GM12878 (cell line): Measurements from ENCODE around the gene GPR21. TPM values are rescaled to one million over a fixed set of nuclear protein-coding genes. Genes with fewer than 3 reads are reported as not detected.

Experiments used
- ATAC-seq: fragments of 200-7000 bp; cut with Tn5 transposase; 3 replicates; pipeline ENCODE4 v1.9.1; 2020; ENCODE audit warnings: mild to moderate bottlenecking, moderate library complexity
- BruUV-seq: library from RNA; stranded (reverse); fragments of 400-500 nt; replicated peaks from 2 replicates; lab custom pipeline; 2021; lab: Mats Ljungman, UMichigan
- CTCF ChIA-PET: fragments of 300-600 bp; sonication (Branson Sonifier 250); formaldehyde crosslinking; extraction: SDS; loops from one replicate; lab custom pipeline; 2021; ENCODE audit warnings: inconsistent platforms; lab: Yijun Ruan, JAX
- POLR2A ChIA-PET: fragments of 350-600 bp; formaldehyde crosslinking; extraction: SDS; loops from one replicate; lab custom pipeline; 2021; ENCODE audit warnings: inconsistent platforms; lab: Charles Lee
- RAD21 ChIA-PET: fragments of 300-600 bp; sonication (Branson Sonifier 250); formaldehyde crosslinking; loops from one replicate; lab custom pipeline; 2023; ENCODE audit warnings: antibody characterized with exemption; ENCODE audit not compliant: unreplicated experiment; lab: Charles Lee
- SMC1A ChIA-PET: fragments of 300-600 bp; sonication (Branson Sonifier 250); formaldehyde crosslinking; loops from one replicate; lab custom pipeline; 2023; ENCODE audit not compliant: unreplicated experiment, uncharacterized antibody; lab: Charles Lee
- DNase-seq: peaks from one replicate; pipeline ENCODE4 v3.0.0-alpha.2; 2011; ENCODE audit warnings: low read depth, low spot score
- FAIRE-seq: peaks from 3 replicates; lab custom pipeline; 2011; peaks lifted over from hg19 to GRCh38; lab: Jason Lieb, UNC
- H2AFZ ChIP-seq: 2 replicates; pipeline ENCODE4 v1.6.0; 2011; ENCODE audit warnings: low read depth, low read length, control low read depth; ENCODE audit not compliant: control insufficient read depth
- H3K27ac ChIP-seq: 2 replicates; pipeline ENCODE4 v1.5.1; 2011; ENCODE audit warnings: control low read depth; ENCODE audit not compliant: control insufficient read depth, insufficient read depth
- H3K27me3 ChIP-seq, 2 experiments: replicated peaks in 1 of 2; 2 replicates each; pipeline versions ENCODE4 v1.6.0 to v1.6.1; 2011; ENCODE audit warnings: low read length in 1 of 2; ENCODE audit not compliant: control insufficient read depth in 2 of 2, insufficient read depth in 2 of 2
- H3K36me3 ChIP-seq, 2 experiments: 2 replicates each; pipeline ENCODE4 v1.5.1; 2011; ENCODE audit warnings: low read length in 1 of 2; ENCODE audit not compliant: control insufficient read depth in 2 of 2, insufficient read depth in 2 of 2
- H3K4me1 ChIP-seq: 2 replicates; pipeline ENCODE4 v1.6.1; 2011; ENCODE audit warnings: mild to moderate bottlenecking, low read length, moderate library complexity, mixed read lengths; ENCODE audit not compliant: control insufficient read depth, insufficient read depth
- H3K4me2 ChIP-seq: 2 replicates; pipeline ENCODE4 v1.6.0; 2011; ENCODE audit warnings: control low read depth; ENCODE audit not compliant: control insufficient read depth, insufficient read depth
- H3K4me3 ChIP-seq: fragments of 200-600 bp; sonication (generic); 2 replicates; pipeline ENCODE4 v1.5.1; 2016
- H3K79me2 ChIP-seq: 2 replicates; pipeline ENCODE4 v1.6.0; 2011; ENCODE audit warnings: low read length; ENCODE audit not compliant: control insufficient read depth, insufficient read depth
- H3K9ac ChIP-seq: 2 replicates; pipeline ENCODE4 v1.8.0; 2011; ENCODE audit warnings: low read length, control low read depth, mixed read lengths; ENCODE audit not compliant: control insufficient read depth, insufficient read depth
- H3K9me3 ChIP-seq: replicated peaks from 3 replicates; pipeline ENCODE4 v1.5.1; 2011; ENCODE audit warnings: mild to moderate bottlenecking, low read length; ENCODE audit not compliant: control insufficient read depth, insufficient read depth
- H4K20me1 ChIP-seq: 2 replicates; pipeline ENCODE4 v1.6.0; 2011; ENCODE audit not compliant: control insufficient read depth, insufficient read depth
- ASH2L ChIP-seq: fragments of 300-600, 200-600 bp; sonication (generic); IDR thresholded peaks from 2 replicates; pipeline ENCODE4 v1.6.1; 2017; ENCODE audit warnings: low read depth, mild to moderate bottlenecking, borderline replicate concordance
- ATF2 ChIP-seq: IDR thresholded peaks from 2 replicates; pipeline ENCODE4 v1.6.1; 2012; ENCODE audit warnings: low read length, inconsistent platforms
- BHLHE40 ChIP-seq, 2 experiments: fragments of 450-650 bp in 1 of 2; IDR thresholded peaks; 2 replicates each; pipeline ENCODE4 v1.6.1; 2011 to 2017; ENCODE audit warnings: low read depth in 2 of 2, borderline replicate concordance in 1 of 2, improper control_type of control experiment in 1 of 2, low read length in 1 of 2, mild to moderate bottlenecking in 1 of 2
- HDAC2 ChIP-seq: fragments of 200-600 bp; sonication (generic); IDR thresholded peaks from 2 replicates; pipeline ENCODE4 v1.6.1; 2017
- JUNB ChIP-seq: IDR thresholded peaks from 2 replicates; pipeline ENCODE4 v1.6.1; 2016; ENCODE audit warnings: antibody characterized with exemption, mild to moderate bottlenecking
- KDM1A ChIP-seq: fragments of 200-600 bp; sonication (generic); IDR thresholded peaks from 2 replicates; pipeline ENCODE4 v1.6.1; 2016; ENCODE audit warnings: borderline replicate concordance
- MXI1 ChIP-seq: fragments of 150-350 bp; IDR thresholded peaks from 2 replicates; pipeline ENCODE4 v1.6.1; 2011; ENCODE audit warnings: low read depth, mild to moderate bottlenecking, inconsistent platforms, low read length, improper control_type of control experiment
- NR2F1 ChIP-seq: fragments of 450-650 bp; conservative IDR thresholded peaks from 2 replicates; pipeline ENCODE4 v1.6.1; 2017; ENCODE audit warnings: mild to moderate bottlenecking
- POU2F2 ChIP-seq: IDR thresholded peaks from 3 replicates; pipeline ENCODE4 v1.6.1; 2011; ENCODE audit warnings: low read depth, mild to moderate bottlenecking, low read length, borderline replicate concordance
- SIX5 ChIP-seq: IDR thresholded peaks from 2 replicates; pipeline ENCODE4 v1.6.1; 2011; ENCODE audit warnings: mild to moderate bottlenecking, low read depth, low read length, moderate library complexity; ENCODE audit not compliant: severe bottlenecking
- USF2 ChIP-seq: IDR thresholded peaks from 2 replicates; pipeline ENCODE4 v1.6.1; 2011; ENCODE audit warnings: low read depth, low read length, improper control_type of control experiment, borderline replicate concordance
- ZBED1 ChIP-seq: IDR thresholded peaks from 2 replicates; pipeline ENCODE4 v1.6.1; 2016; ENCODE audit warnings: borderline replicate concordance
- WGBS: methylation state at CpG from one replicate; pipeline ENCODE4 v1.1.6; 2016; ENCODE audit warnings: low lambda C conversion rate; ENCODE audit not compliant: insufficient replicate concordance, insufficient coverage; ENCODE audit errors: missing lambda C conversion rate; 5-methylcytosine and 5-hydroxymethylcytosine counted together
- in situ Hi-C: fragments of 300-500 bp; cut with MboI; formaldehyde crosslinking; loops from 9 replicates; pipeline ENCODE4 v1.14.3; 2018; ENCODE audit warnings: mixed read lengths
- intact Hi-C: fragments of 100-400 bp; cut with micrococcal nuclease; formaldehyde crosslinking; loops from one replicate; pipeline ENCODE4 v1.14.2; 2022; ENCODE audit not compliant: unreplicated experiment
- polyA plus RNA-seq, 11 experiments: library from polyadenylated mRNA; depleted of rRNA in 4 of 11; unstranded in 6 of 11; stranded (reverse) in 5 of 11; fragments of >200 nt; fragmentation: Nextera tagmentation in 4 of 11; fragmentation: Illumina TruSeq in 1 of 11; extraction: Ambion mirVana in 4 of 11; extraction: Trizol in 1 of 11; gene quantifications; 1 replicate in 1 of 11; 2 replicates in 10 of 11; pipeline versions ENCODE4 v1.2.1 to v1.2.3, GENCODE V29; 2011 to 2016; ENCODE audit warnings: inconsistent platforms in 2 of 11, missing spikeins in 2 of 11, low read depth in 1 of 11
- total RNA-seq, 4 experiments: library from RNA; depleted of rRNA in 3 of 4; stranded (reverse); fragments of >200 nt in 3 of 4; fragmentation: Illumina TruSeq in 1 of 4; extraction: Trizol in 1 of 4; gene quantifications; 2 replicates each; pipeline versions ENCODE4 v1.2.1 to v1.2.3, GENCODE V29; 2013 to 2021

The GPR21 gene
- total and polyA plus RNA-seq, 10 of the 15 experiments (the other 5 are each of a cell fraction or from before 2014, with no cell fraction given): 0.09 to 1.9 (median 0.57) TPM; not detected in 4

GRCh38 chr9:123041489-123041888, 8.0 kb downstream of the GPR21 start:
- ATAC-seq (no peak), DNase-seq (no peak), FAIRE-seq (no peak)
- intact Hi-C loops (no loop called here), in situ Hi-C loops (no loop called here)
- Histone ChIP-seq H3K27me3 (no peaks in the 10 kb centered on the region), H3K4me3 (no peak overlapping the region), H3K9me3 (no peaks in the 10 kb centered on the region; the same call in 2 of the 3 replicates), H3K9ac (no peak overlapping the region), H2AFZ (no peak overlapping the region), H3K4me2 (no peak overlapping the region), H3K36me3 (no peaks in the 10 kb centered on the region), H3K79me2 (no peaks in the 10 kb centered on the region), H3K4me1 (no peaks in the 10 kb centered on the region), H4K20me1 (no peaks in the 10 kb centered on the region), H3K27ac (no peak overlapping the region)
- no peak for TF ChIP-seq ASH2L
- no peak for TF ChIP-seq ATF2
- TF ChIP-seq KDM1A: no peak
- TF ChIP-seq NR2F1: no peak
- no peak for TF ChIP-seq JUNB
- TF ChIP-seq BHLHE40 (IDR thresholded peaks at IDR 0.05; ENCODE audit: borderline replicate concordance in 1 of 2, low read depth in 2 of 2, low read length in 1 of 2): no peak
- no peak for TF ChIP-seq SIX5
- TF ChIP-seq ZBED1: no peak
- TF ChIP-seq USF2: no peak
- no peak for TF ChIP-seq MXI1
- no peak for TF ChIP-seq HDAC2
- no peak for TF ChIP-seq POU2F2
- POLR2A ChIA-PET: no interaction called here
- no TSS peak for BruUV-seq
- WGBS: 97% methylated on average over 2 of the region's 2 CpGs
- SMC1A ChIA-PET: no interaction called here
- CTCF ChIA-PET: interaction anchor here (1.1 kb wide), 1 partner anchor 12 kb away, joined by 3 read pairs; no protein-coding TSS in a partner anchor
- RAD21 ChIA-PET: no interaction called here
